HG02588 (cell line): Measurements from ENCODE around the gene CNFN.

Experiments used
- ATAC-seq: cut with Tn5 transposase; IDR thresholded peaks from one replicate; pipeline ENCODE4 v1.9.1; 2021; ENCODE audit warnings: mild to moderate bottlenecking, moderate library complexity; ENCODE audit not compliant: unreplicated experiment

Gene CNFN

DNA sequence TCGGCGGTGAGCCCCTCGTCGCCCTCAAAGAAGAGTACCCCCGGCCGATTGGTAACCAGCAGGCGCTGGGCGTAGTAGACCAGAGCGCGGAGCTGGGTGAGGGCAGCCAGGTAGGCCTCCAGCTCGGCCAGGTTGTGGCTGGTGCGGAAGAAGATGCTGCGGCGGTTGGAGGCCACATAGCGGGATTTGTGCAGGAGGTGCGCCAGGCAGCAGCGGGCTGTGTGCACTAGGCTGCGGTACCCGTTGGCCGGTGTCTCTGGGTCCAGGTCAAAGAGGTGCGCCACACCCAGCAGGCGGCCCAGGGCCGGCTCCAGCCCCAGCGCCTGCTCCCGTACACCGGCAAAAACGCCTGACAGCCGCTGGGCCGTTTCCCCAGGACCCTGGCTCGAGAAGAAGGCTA is 20.3 kb upstream of the CNFN start:
- ATAC-seq, result no peak

DNA sequence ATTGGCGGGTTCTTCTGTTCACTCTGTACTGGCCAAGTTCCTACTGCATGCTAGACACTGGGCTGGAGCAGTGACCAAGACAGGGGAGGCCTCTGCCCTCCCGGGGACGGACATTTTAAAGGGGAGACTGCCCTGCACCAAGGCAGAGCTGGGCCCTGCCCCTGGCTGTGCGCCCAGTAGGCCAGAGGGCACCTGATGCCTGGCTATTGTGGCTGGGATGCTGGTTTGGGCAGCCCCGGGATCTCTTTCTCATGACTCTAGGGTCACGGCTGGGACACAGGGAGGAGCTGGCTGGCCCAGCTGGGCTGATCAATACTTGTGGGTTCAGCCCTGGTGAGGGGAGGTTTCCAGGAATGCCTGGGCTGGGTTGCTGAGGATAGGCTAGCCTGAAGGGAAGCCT is 19.4 kb upstream of the CNFN start:
- ATAC-seq, result no peak

DNA sequence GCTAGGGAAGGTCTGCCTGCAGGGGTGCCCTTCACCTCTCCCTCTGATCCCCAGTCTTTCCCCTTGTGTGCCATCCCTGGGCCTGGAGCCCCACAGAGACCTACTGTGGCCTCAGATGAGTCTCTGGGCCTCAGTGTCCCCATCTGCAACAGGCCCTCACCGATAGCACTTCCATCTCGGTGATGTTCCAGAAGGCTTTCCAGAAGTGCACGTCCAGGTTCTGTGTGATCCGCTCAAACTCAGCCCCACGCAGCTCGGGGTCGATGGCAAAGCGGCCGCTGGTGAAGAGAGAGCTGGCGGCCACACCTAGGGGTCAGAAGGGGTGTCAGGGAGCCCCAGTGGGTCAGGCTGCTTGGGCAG is 17.7 kb upstream of the CNFN start:
- ATAC-seq, result no peak

DNA sequence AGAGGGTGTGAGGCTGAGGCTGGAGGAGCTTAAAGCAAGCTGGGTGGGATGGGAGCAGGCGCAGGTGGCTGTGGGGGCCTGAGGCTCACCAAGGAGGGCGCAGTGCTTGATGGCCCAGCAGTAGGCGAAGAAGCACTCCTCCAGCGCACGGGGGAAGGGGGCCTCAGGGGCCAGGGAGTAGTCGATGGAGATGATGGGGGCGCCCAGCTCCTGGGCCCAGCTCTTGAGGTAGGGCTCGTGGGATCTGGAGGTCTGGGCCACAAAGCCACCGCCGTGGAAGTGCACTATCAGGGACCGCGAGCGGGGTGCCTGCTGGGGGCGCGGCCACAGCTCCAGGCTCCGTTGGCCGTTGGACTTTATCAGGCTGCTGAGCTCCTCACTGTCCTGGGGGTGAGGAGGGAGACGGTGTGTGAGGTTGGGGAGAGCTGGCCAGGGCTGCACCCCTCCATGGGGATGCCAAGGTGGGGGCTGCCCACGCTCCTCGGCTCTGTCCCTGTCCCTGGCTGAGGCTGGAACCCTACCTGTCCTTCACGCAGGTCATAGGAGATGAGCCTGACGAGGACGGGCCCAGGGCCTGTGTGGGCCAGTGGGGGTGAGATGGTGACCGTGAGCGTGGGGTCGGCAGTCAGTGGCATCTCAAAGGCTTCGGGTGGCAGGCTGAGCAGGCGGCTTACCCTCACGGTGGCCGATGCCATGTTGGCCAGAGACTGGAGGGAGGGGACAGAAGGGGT is 17.2 kb upstream of the CNFN start:
- ATAC-seq, result no peak

- no peak for ATAC-seq
Observed at GRCh38 chr19:42406111-42406510, 16.0 kb upstream of the CNFN start.

- no peak for ATAC-seq
Observed at GRCh38 chr19:42403586-42403985, 13.5 kb upstream of the CNFN start.

DNA sequence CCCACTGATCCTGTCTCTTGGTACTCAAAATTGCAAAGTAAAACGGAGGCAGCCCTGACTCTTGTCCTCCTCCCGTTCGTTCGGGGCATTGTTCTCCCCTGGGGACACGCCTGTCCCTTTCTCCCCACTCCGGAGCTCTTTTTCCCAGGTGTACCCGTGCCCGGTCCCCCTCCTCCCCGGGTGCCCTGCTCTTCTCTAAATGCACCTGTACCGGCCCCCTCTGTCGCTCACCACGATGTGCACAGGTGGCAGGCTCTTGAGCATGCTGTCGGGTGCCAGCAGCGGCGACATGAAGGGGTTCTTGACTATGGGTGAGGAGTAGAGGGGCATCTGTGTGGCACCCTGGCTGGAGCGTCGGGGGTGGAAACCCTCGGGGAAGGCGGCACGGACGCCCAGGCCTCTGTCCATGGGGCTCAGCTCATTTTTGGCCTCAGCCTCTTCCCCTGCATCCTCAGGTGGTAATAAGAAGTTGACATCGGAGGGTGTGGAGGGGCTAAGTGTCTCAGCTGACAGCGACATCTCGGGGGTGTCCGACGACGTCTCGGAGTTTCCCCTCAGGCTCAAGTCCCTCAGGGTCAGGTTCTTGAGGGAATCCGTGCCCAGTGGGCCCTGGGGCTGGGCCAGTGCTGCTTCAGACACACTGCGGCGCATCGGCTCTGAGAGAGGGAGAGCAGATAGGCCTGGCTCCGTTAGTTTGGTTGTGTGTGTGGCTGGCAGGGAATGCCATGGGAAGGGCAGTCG is 12.4 kb upstream of the CNFN start:
- ATAC-seq, result no peak

DNA sequence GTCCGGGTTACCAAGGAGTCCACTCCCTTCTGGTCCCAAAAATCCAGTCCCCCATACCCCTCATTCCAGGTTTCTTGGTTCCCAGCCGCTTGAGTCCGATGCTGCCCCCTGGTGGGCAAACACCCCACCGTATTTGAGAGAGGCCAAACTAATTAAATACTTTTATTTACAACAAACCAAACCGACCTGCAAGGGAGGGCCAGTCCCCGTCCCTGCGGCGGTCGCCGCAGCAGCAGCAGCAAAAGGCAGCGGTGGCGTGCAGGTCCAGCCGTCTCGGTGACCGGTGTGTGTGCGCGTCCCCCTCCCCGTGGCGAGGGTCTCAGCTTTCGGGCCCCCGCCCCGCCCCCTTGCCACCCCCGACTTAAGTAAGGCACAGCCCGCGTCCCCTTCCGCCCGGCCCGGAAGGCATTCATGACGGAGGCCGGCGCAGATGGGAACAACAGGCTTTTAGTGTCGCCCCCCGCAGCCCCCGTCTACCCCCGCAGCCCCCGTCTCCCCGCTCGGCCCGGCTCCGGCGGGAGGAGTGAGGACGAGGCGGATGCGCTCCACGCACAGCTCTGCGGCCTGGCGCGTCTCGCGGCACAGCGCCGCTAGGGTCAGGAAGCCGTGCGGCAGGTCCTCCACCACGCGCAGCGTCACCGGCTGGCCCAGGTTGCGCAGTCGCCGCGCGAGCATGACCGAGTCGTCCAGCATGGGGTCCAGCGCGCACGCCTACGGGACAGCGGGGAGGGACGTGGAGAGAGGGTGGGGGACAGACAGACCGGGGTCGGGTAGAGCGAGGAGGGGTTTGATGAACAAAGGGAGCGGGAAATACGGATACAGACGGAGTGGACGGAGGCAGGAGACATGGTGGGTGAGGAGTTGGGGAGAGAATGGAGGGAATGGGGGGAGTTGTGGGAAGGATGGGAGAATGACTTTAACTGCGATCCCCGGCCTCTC is 11.5 kb upstream of the CNFN start:
- no peak for ATAC-seq

DNA sequence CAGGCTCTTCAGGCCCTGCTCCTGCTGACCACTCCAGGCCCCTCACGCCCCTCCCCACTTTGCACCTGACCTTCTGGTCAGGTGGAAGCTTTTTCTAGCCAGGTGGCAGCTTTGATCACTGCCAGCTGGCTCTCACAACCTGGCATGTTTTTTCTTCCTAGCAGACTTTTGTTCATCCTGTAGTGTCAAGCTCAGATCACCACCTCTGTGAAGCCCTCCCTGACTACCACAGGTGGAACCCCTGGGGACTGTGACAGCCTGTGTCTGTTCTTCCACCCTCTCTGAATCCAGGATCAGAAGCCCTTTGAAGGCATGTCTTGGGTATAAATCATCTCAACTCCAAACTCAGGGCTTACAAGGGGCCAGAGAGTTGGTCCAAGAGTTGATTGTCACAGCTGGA is 10.3 kb upstream of the CNFN start:
- no peak for ATAC-seq

DNA sequence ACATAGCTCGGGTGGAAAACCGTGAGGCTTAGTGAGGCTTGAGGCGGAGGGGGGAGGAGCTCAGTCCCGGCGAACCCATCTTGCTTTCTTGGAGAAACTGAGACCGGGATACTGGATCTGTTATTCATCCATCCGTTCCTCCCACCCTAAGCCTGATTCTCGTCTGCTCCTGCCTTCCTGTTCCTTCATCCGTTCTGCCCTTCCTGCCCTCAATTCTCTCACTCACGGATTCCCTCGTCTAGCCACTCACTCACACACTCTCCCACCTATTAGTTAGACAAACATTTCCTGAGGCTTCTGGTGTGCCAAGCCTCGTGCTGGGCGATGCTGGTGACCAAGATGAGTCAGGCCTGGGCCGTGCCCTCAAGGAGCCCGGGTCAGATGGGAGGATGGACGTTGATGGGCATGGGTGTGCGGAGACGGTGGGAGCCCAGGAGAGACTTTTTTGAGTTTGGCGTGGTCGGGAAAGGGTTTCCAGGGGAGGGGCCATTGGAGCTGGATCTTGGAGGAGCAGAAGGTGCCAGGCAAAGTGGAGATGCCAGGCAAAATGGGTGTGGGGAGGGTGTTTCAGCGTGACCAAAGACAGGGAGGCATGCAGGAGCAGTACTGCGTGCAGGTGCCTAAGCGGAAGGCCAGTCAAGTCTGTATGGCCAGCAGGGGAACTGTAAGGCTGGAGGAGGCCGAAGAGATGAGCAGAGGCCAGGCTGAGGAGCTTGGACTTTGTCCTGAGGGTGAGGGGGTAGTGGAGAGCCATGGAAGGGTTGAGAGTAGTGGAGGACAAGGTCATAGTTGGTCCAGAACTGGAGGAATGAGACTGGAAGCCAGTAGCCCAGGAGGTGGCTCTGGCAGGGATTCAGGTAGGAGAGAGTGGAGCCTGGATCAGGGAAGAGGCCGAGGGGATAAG is 7.4 kb upstream of the CNFN start:
- no peak for ATAC-seq

DNA sequence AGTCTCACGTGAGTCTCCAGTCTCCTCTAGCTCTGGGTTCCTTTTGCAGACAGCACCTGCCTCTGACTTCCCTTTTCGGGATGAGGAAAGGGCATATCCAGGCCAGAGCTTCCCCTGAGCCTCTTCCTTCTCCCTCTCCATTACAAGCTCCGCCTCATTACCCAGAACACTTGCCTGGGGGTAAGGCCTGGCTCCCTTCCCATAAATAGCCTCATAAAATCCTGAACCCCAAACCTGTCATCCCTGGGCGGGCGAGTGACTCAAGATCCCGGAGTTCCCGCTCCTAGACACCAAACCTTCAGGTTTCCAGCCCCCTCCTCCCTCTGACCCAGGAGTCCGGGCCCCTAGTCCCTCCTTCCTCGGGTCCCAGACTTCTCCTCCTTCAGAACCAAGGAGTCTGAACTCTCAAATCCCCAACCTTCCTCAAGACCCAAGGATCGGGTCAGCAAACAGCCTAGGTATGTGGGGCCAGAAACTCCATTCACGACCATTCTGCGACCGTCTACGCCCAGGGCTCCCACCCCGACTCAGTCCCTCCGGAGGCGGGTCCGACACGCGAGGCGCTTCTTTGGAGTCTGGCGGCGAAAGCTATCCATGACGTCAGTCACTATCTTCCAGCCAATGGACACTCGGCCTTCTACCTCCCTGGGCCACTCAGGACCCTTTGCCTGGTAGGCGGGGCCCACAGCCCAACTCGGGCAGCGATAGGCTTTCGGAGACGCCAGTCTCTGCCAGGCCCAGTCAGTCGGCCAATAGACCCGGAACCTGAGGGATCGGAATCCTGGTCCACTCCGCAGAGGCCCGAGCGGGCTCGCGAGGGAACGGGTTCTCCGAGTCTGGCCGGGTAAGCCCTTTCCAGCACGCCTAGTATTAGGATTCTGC is 6.5 kb upstream of the CNFN start:
- ATAC-seq, result peak; percentile 97

DNA sequence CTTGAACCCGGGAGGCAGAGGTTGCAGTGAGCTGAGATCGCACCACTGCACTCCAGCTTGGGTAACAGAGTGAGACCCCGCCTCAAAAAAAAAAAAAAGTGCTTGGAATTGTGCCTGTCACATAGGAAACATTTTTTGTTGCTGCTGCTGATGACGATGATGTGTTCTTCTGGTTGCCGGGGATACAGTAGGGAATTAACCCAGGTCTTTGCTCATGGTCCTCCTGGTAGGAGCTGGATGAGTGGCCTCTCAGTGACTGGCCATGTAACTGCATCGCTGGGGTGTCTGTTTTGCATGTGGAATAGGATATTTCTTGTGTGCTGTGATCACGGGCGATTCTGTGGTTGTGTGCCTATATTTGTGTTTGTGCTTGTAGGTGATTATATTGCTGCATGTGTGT is 4.7 kb upstream of the CNFN start:
- ATAC-seq, result no peak

DNA sequence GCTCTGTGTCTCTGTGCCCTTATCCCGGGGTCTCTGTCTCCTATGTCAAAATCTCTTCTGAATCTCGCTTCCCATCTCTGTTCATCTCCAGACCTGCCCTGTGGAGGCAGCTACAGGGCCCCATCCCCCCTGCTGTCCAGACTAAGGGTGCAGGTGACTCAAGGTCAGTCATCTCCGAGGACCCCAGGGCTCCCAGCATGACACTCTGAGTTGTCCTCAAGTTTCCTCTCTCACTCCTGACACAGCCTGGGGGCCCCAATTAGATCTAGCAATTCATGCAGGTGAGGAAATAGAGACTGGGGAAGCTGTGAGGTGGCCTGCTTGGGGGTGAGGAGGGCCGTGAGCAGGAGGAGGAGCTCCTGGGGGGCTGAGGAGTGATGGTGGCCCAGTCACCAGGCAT is 2.1 kb upstream of the CNFN start:
- ATAC-seq, result no peak

- ATAC-seq, result no peak
Observed at GRCh38 chr19:42388851-42389489, 1.1 kb downstream of the CNFN start.

DNA sequence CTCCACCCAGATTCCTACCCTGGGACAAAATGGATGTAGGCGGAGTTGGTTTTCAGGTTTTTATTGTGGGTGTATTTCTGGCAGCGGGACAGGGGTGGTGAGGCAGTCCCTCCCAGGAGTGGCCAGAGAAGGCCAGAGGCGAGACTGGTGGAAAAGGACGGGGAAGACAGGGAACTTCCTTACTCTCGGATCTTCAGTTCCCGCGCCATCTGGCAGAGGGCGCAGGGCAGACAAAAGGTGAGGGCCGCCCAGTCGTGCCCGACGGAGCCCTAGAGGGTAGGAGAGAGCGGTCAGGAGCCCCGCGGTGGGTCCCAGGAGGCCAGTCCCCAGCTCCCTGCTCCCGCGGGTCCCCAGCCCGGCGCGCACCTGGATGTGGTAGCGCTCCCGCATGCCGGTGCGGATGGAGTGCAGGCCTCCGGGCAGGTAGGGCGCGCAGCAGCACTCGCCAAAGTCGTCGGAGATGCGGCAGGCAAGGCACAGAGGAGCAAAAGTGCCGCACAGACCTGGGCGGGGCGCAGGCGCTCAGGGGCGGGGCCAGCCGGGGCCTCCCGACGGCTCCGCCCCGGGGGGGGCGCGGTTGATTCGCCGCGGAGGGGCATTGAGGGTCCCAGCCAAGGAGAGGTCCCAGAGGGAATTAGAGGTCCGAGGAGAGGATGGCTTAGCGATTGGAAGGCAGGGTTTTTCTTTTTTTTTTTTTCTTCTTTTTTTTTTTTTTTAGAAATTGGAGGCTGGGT is 3.0 kb downstream of the CNFN start:
- no peak for ATAC-seq

DNA sequence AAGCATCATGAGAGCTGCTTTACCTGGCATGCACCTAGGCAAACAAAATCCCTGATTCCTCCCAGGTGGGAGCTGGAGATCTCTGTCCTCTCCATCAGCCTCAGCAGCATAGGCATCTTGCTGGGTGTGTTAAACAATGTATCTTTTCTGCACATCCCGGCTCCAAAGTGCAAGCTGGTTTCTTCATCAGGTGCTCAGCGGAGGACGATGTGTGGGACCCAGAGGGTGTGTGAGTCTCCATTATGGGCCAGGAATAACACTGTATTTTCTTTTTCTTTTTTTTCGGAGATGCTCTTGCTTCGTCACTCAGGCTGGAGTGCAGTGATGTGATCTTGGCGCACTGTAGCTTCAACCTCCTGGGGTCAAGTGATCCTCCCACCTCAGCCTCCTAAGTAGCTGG is 9.9 kb downstream of the CNFN start:
- ATAC-seq, result no peak

GRCh38 chr19:42378225-42379215 is 11.6 kb downstream of the CNFN start:
- no peak for ATAC-seq
